ENCODE data around the gene PYCARD.

The PYCARD gene

GRCh38 chr16:31225193-31225592 lies 22.6 kb upstream of the PYCARD start:
- Histone ChIP-seq H3K27ac (replicated peaks) (no peak overlapping the region), H3K27me3 (ENCODE audit: insufficient read depth, poor library complexity, severe bottlenecking) (no peaks in the 10 kb centered on the region), H3K4me3 (replicated peaks; ENCODE audit: insufficient read depth, low read length) (no peak overlapping the region)
- TF ChIP-seq REST (IDR thresholded peaks at IDR 0.05; ENCODE audit: insufficient replicate concordance, low read depth) (no peak), GABPA (IDR thresholded peaks at IDR 0.05; ENCODE audit: low read depth) (no peak), POLR2AphosphoS5 (IDR thresholded peaks at IDR 0.05; ENCODE audit: low read depth) (no peak), SPI1 (IDR thresholded peaks at IDR 0.05; ENCODE audit: borderline replicate concordance, low read depth) (no peak)
- TF ChIP-seq, protein P1, sequence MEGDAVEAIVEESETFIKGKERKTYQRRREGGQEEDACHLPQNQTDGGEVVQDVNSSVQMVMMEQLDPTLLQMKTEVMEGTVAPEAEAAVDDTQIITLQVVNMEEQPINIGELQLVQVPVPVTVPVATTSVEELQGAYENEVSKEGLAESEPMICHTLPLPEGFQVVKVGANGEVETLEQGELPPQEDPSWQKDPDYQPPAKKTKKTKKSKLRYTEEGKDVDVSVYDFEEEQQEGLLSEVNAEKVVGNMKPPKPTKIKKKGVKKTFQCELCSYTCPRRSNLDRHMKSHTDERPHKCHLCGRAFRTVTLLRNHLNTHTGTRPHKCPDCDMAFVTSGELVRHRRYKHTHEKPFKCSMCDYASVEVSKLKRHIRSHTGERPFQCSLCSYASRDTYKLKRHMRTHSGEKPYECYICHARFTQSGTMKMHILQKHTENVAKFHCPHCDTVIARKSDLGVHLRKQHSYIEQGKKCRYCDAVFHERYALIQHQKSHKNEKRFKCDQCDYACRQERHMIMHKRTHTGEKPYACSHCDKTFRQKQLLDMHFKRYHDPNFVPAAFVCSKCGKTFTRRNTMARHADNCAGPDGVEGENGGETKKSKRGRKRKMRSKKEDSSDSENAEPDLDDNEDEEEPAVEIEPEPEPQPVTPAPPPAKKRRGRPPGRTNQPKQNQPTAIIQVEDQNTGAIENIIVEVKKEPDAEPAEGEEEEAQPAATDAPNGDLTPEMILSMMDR (IDR thresholded peaks at IDR 0.05; ENCODE audit: insufficient read depth, low read length): no peak
- DNase-seq (ENCODE audit: low read depth in 1 of 2, low spot score in 1 of 2): no peak

GRCh38 chr16:31224092-31224955 lies 21.8 kb upstream of the PYCARD start:
- no peaks in the 10 kb centered on the region for H3K27me3 ChIP-seq (ENCODE audit: insufficient read depth, poor library complexity, severe bottlenecking)
- H3K27ac ChIP-seq (replicated peaks): no peak overlapping the region
- no peak for TF ChIP-seq REST (IDR thresholded peaks at IDR 0.05; ENCODE audit: insufficient replicate concordance, low read depth)
- TF ChIP-seq, protein P1 (IDR thresholded peaks at IDR 0.05; ENCODE audit: insufficient read depth, low read length): no peak
- TF ChIP-seq POLR2AphosphoS5 (IDR thresholded peaks at IDR 0.05; ENCODE audit: low read depth): no peak
- TF ChIP-seq SPI1 (IDR thresholded peaks at IDR 0.05; ENCODE audit: borderline replicate concordance, low read depth): no peak
- no peak for TF ChIP-seq GABPA (IDR thresholded peaks at IDR 0.05; ENCODE audit: low read depth)
- H3K4me3 ChIP-seq (replicated peaks; ENCODE audit: insufficient read depth, low read length): no peak overlapping the region
- DNase-seq (ENCODE audit: low read depth in 1 of 2, low spot score in 1 of 2): no peak

DNA sequence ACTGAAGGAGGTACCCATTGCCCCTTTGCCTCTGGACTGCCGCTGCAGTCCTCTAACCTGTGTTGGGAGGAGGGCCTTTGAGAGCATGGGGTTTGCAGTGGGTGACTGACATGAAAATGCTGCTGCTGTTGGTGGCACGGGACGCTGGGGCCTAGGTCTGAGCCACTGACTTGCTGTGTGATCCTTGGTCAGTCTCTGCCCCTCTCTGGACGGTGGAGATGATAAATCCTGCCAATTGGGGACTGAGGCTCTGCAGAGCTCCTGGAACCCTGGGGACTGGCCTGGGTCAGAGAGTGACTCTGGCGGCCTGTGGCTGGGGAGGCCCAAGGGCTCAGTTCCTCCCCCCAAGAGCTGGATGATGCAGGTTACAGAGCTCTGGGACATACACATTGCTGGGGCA lies 20.5 kb upstream of the PYCARD start:
- Histone ChIP-seq H3K4me3 (replicated peaks; ENCODE audit: insufficient read depth, low read length) (no peak overlapping the region), H3K27me3 (ENCODE audit: insufficient read depth, poor library complexity, severe bottlenecking) (no peaks in the 10 kb centered on the region), H3K27ac (replicated peaks) (no peak overlapping the region)
- DNase-seq (ENCODE audit: low read depth in 1 of 2, low spot score in 1 of 2): no peak
- TF ChIP-seq, protein P1 (IDR thresholded peaks at IDR 0.05; ENCODE audit: insufficient read depth, low read length): no peak
- TF ChIP-seq SPI1 (IDR thresholded peaks at IDR 0.05; ENCODE audit: borderline replicate concordance, low read depth) (no peak), GABPA (IDR thresholded peaks at IDR 0.05; ENCODE audit: low read depth) (no peak), REST (IDR thresholded peaks at IDR 0.05; ENCODE audit: insufficient replicate concordance, low read depth) (no peak), POLR2AphosphoS5 (IDR thresholded peaks at IDR 0.05; ENCODE audit: low read depth) (no peak)
